NK-92 (cell line): ENCODE results near the gene MAD2L2.

Source experiments
- DNase-seq: peaks from one replicate; lab custom pipeline; 2025; ENCODE audit not compliant: unreplicated experiment; lab: John Stamatoyannopoulos, UW

The MAD2L2 gene

DNA sequence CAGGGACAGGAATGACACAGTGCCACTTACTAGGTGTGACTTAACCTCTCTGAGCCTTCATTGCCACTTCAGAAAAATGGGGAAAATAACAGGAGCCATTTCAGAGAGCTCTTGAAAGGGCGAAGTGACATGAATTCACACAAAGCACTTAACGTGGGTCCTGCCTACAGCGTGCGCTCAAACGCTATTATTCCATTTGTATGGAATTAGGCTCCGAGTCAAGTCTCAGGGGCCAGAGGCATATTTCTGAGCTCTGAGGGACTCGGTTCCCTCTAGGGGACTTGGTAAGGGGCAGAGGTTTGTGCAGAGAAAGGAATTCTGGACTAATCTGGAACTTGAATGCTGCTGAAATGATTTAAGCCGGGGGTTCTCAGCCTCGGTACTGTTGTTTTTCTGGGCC lies 24.6 kb upstream of the MAD2L2 start:
- no peak for DNase-seq

DNA sequence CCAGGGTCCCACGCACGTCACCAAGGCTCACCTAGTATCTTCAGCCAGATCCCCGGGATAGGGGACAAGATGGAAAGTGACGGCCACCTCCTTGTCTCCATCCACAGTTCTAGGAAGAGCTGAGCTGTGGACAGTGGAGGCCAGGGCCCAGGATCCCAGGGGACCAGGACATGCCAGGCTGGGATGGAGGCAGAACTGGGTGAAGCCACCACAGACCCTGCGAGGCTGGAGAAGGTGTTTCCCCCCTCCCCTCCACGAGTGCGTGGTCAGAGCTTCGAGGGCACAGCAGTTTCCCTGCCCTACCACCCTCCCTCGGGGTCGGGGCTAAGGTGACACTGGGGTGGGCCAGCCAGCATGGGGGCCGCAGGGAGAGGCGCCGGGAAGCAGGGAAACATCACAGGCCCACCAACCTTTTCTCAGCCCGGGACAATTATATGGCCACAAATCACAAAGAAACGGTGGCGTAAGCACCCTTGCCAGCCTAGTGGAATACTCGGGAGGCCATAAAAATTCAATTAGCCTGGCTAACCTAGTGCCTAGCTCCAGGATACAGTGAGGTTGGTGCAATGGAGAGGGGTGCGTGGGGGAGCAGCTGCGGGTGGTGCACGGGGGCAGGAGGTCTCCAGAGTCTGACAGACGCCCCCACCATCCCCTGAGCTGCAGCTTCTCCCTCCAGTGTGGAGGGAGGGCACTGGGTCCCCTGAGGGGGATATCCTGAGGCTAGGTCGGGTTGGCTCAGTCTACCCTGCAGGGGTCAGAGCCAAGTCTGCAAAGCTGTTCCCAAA lies 23.9 kb upstream of the MAD2L2 start:
- DNase-seq = no peak

DNA sequence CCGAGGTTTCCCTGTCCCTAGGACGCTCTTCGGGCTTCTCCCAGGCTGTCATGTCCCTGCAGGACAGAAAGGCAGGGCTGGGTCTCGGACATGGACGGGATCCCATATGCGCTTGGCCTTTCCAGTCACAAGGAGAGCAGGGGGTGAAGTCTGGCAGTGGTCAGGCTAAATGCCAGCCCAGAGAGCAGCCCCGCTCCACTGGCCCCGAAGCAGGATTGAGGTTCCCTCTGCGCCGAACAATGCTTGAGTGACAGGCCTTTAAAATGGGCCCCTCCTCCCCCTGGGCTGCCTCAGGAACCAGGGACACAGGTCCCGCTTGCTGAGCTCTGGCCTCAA lies 23.2 kb upstream of the MAD2L2 start:
- DNase-seq = no peak

DNA sequence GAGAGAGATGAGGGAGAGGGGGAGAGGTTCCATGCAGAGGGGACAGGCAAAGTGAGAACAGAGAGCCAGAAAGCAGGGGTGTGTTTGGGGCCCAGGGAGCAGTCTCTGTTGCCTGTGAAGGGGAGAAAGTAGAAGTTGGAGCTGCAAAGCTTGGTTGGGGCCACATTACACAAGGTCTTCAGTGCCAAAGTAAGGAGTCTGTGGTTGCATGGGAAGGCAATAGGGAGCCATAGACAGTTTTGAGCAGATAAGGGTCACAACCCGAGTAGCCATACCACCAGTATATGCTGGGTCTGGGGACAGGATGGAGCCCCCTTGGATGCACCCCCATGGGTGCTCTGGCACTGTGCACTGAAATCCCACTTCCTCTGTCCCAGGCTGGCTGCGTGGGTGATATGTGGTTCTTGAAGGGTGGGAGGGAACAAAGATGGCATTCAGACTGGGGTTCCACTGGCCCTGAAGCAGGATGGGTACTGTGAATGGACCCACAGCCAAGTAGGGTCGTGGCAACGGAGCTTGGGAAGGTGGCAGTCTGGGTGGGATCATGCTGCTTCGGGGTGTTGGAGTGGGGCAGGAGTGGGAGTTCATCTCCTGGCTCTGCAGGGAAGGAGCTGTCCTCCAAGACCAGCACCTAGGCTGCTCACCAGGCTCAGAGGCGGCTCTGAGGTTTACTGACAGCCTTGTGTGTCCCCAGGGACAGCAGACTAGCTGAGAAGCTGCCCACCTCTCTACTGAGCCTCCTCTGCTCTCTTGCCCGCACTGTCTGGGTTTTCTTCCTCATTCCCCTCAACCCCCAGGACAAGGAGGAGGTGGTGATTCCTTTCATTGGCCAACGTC lies 22.6 kb upstream of the MAD2L2 start:
- no peak for DNase-seq

DNA sequence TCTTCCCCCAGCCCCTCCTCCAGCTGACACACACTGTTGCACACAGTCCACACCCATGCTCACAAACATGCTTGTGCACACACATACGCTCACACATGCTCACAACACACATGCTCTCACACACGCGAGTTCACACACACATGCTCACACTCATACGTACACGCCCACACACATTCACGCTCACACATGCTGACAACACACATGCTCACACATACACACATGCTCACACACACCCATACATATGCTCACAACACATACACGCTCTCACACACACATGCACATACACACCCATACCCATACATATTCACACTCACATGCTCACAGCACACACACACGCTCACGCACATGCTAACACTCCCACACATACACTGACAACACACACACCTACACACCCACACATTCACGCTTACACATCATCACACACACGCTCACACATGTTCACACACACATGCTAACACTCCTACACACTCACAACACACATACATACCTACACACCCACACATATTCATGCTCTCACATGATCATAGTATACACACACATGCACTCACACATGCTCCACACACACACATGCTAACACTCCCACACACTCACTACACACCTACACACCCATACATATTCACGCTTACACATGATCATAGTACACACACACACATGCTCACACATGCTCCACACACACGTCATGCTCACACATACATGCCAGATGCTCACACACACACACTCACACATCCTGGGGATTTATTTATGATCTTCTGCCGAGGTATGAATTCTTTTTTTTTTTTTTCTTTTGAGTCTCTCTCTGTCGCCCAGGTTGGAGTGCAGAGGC lies 21.2 kb upstream of the MAD2L2 start:
- no peak for DNase-seq

DNA sequence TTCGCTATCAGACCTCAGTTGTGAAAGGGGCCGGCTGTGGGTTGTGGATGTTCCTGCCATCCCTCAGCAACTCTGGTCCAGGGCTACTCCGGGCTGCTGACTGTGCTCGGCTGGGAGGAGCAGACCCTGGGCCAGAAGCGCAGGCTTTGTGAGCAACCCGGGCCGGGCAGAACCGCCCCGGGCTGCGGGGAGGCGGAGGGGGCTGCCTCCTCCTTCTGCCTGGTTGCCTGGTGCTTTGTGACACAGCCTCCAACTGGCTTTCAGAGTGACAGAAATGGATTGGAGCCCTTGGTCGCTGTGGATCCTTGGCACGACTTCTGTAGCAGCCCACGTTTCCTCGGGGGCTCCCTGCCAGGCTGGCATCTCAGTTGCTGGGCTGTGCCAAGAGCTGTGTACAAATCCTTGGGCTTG lies 20.6 kb upstream of the MAD2L2 start:
- no peak for DNase-seq

DNA sequence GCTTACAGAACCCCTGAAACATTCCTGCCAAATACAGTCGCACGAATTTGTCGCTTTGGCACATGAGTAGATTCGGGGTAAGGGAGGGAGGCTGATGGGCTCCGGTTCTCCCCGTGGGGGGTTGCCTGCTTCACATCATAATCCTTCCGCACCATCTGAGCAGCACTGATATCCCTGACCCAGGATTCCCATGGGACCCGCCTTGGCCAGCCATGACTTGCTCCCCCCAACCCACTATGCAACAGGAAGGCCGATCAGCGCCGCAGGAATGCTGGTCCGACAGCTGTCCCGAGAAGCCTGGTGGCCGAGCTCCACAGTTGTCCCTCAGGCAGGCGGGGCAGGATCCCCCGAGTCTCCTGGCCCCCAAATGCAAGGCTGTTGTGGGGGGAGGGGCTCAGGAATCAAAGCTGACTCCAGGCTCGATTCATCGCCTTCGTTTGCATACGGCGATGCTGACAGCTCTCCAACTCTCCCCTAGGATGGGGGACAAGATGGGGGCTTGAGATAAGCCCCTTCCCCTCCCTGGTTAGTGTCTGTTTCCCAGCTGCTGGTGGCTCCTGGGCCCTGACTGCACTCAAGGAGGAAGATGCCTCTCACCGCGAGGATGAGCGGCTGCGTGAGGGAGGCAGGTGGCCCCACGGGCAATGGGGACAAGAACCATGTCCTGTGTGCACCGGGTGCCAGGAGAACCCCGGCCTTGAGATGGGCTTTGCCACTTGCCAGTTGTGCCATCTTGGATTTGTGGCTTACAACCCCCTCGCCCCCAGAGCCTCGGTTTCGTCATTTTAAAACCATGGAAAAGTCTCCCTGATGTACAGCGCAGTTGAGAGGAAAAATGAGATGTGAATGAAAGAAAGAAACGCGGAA lies 19.9 kb upstream of the MAD2L2 start:
- DNase-seq = no peak

DNA sequence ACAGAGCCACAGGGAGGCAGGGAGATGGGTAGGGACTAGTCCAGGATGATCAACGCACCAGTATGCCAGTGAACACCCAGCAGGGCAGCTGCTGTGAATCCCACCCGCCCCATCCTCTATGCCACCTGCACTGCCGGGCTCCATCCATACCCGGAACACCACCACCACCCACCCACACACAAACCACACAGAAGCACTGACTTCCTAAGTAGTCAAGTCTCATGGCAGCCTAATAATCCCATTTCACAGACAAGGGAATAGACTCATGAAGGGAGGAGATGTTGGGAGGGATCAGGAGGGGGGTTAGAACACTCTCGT lies 16.9 kb upstream of the MAD2L2 start:
- no peak for DNase-seq

DNA sequence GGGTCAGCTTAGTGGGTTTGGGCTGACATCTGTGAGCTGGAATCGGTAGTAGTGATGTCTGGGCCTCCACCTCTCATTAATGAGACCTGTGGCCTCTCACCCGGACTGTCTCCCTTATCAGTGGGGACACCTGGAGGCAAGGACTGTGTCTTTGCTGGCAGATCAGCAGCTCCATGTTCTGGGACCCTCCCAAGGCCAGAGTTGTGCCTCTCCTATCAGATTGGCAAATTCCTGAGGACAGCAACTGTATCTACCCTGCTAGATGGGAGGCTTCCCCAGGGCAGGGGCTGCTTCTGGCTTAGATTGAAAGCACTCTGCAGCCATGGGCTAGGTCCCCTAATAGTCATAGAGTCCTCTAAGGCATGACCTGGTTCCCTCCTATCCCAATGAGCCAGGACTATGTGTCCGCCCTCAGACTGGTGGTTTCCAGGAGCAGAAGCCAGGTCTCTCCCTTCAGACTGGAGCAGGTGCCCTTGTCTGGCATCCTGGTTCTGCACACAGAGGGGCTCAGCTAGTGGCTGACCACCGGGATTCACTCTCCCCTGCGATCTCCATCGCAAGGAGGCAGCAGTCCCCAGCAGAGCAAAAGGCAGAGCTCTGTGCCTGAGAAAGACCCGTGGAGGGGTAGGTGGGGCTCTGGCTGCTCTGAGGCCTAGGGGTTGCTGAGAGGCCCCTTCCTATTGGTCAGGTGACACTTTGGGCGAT lies 16.4 kb upstream of the MAD2L2 start:
- no peak for DNase-seq

DNA sequence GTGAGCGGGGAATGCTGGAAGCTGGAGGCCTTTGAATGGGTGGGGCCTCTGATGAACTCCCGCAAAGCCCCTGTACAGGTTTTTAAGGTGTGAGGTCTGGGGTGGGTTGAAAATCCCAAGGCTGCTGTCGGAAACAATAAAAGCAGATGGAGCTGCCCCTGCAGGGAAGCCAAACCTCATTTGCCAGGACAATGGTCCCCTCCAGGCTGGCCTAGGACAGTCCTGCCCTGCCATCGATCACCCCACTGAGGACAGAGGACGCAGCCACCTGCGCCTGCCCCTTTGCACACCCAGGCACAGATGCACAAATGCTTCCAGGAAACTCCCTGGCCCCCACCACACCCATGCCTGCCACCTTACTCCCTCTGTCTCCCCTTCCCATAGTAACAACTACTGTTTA lies 14.9 kb upstream of the MAD2L2 start:
- DNase-seq = no peak

DNA sequence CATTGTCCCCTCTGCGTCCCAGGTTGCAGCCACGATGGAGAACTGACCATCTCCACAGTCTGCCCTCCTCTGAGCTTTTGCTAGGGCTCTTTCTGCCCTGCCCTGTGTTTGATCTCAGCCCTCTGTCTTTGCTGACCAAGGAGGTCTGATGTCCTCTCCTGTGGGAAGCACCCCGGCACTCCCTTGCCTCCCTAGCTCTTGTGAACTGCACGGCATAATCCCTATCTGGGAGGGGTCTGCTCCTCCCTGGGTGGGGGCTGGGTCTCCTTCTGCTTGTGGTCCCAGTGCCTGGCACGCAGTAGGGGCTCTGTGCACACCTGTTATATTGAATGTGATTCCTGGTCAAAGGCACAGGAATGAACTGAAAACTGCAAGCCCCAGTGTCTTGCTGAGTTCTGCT lies 13.0 kb upstream of the MAD2L2 start:
- DNase-seq = no peak

DNA sequence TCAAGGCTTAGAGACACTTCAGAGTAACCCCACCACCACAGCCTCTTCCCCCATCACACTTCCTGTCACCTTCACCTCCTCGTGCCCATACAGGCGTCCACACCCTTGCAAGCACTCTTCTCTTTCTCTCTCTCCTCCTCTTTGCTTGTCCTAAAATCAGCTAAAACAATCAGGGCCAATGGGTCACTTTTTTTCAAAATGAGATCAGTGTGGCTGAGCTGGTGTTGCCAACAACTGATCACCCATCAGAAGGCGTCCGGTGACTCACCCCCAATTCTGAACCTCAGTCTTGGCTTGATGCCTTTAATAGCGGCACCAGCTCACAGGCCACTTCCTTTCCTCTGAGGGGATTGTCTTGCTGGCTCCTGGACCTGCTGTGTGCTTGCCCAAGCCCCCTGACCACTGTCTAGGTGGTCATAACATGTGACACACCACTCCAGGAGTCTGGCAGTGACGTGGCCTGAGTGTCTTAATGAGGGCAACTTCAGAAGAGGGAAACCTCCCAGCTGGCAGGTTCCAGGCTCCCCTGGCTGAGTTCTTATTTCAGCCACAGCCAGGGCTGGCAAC lies 12.2 kb upstream of the MAD2L2 start:
- DNase-seq = no peak

DNA sequence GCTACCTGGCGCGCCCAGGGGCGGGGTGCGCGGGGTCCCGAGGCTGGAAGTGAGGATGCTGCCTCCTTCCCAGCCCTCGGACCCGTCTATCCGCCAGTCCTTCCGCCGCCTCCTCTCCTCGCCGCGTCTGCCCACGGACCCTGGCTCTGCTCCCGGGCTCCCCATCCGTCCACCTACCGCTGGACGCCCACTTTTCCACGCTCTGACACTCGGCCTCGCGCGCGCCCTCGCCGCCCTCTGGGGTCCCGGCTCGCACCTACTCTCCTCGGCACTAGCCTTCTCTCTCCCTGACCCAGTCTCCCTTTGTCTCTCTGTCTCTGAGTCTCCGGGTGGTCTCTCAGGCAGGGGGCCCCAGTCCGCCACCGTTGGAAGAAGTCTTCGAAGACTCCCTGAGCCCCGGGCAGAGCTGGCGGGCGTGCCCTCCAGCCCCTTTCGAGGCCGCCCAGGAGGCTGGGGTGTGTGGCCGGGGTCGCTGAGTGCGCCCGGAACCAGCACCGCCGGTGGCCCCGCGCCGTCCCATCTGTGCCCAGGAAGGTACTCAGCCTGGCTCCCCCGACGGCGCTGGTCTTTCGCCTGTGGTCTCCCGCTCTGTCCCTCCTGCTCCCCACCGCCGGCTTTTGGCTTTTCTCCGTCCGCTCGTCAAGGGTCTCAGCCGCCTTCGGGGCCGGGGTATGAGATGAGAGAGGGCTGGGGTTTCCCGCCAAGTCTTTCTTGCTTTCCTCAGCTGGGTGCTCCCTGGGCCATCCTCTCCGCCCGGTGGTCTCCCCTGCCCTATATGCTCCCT lies 11.2 kb upstream of the MAD2L2 start:
- DNase-seq = no peak

DNA sequence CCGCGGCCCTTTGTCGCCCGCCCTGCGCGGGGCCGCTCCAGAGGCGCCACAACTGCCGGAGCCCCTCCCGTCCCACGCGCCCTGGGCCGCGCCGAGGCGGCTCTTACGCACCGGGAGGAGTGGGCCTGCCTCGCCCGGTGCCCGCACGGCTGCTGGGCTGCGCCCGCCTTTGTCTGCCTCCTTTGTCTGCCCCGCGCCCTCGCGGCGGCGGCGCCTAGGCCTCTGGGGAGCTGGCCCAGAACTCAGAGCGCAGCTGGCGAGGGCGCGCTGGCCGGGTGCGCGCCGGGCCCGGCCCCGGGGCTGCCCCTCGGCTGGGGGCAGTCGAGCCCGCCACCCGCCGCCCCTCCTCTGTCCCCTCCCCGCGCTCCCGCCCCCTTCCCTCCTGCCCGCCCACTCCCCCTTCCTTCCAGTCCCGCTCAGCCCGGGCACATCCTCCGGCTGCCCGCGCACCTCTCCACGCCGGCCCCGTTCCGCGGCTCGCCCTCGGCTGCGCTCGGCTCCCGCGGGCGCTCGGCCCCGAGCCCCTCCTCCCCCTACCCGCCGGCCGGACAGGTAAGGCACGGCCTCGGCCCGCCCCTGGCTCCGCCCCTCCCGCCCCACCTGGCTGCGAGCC lies 10.5 kb upstream of the MAD2L2 start, which contains the start of gene DRAXIN:
Gene DRAXIN, plus strand, starts transcription at position 409 of the 613 bp plus-strand sequence. CDS start 14,549 bp downstream, outside the sequence.
- DNase-seq = no peak

DNA sequence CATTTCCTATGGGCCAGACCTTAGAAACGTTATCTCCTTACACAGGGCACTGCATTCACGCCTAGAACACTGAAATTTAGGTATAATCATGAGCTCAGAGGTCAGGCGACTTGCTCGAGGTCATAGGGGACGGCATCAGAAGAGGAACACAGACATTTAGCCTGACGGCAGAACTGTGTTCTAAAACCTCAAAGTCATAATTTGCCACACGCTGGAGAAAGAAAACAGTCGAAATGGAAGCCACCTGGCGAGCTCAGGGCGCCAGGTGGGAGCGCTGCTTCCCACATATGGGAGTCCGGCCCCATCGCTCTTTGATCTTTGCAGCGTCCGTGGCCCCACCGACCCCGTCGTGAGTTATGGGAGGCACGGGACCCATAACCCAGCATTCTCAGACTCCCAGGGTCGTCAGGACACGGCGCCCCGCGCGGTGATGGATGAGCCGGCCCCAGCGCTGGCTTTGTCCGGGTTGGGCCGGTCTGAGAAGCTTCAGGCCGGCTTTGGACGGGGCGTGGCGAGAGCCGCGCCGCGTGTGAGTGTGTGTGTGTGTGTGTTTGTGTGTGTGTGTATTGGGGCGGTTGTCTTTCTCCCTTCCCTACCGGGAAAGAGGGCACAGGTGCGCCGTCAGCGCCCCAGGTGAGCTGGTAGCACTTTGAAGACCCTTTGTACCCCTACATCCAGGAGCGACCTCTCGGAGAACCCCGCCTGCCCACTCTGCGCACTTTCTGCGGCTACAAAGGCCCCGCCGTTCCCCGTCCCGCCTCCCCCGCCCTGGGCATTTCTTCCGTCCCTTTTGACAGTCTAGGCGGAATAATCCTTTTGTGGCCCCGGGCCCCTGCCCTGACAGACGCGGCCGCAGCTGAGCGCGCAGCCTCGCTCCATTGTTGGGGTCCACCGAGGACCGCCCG lies 9.7 kb upstream of the MAD2L2 start:
- DNase-seq = no peak

DNA sequence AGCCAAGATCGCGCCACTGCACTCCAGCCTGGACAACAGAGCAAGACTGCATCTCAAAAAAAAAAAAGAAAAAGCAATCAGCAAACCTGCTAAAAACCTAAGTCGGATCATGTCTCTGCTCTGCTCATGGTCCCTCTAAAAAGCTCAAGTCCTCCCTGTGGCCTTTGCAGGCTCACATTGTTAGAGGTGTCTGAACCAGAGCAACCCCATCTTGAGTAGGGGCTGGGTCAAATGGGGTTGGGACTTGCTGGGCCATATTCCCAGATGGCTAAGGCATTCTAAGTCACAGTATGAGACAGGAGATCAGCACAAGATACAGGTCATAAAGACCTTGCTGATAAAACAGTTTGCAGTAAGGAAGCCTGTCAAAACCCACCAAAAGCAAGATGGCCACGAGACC lies 7.6 kb upstream of the MAD2L2 start:
- DNase-seq = no peak

DNA sequence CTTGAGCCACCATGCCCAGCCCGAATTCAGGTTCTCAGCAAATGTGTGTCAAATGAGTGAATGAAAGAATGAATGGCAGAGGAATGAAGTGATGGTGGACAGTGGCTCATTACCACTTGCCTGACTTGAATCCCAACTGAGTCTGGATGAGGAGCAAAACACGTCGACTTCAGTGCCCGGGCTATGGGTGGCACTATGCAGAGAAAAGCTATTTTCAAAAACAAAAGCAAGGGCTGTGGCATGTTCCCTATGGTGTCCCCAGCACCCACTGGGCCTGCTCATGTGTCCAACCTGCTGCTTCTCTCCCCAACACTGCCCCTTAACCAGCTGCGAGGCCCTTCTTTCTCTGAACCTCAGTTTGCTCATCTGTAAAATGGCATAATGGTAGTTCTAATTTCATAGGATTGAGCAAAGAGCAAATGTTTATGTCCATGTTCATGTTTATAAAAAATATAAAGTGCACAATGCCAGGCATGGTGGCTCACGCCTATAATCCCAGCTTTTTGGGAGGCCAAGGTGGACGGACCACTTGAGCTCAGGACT lies 4.3 kb upstream of the MAD2L2 start:
- no peak for DNase-seq
